ENCODE results near the gene SAA1. TPM values are rescaled to one million over a fixed set of nuclear protein-coding genes. Genes with fewer than 3 reads are reported as not detected.

The SAA1 gene
- total RNA-seq, 2 experiments from 2014 or later = not detected

- H3K4me1 ChIP-seq (ENCODE audit: insufficient read depth, low read length, poor library complexity, severe bottlenecking) = peaks cover 23% of the 10 kb centered on the region
- peaks cover 54% of the 10 kb centered on the region for H3K36me3 ChIP-seq (ENCODE audit: insufficient read depth, low read length)
- BruUV-seq (replicated peaks) = no TSS peak
- peaks cover 52% of the 10 kb centered on the region for H3K79me2 ChIP-seq (ENCODE audit: insufficient read depth, low read depth, low read length)
- H3K9me2 ChIP-seq (ENCODE audit: insufficient read depth, low read length) = no peaks in the 10 kb centered on the region
- H3K27ac ChIP-seq (ENCODE audit: low read depth, low read length, poor library complexity, severe bottlenecking) = no peak overlapping the region
- CTCF ChIA-PET (ENCODE audit: unreplicated experiment) = no interaction called here
- no peak overlapping the region for H2AFZ ChIP-seq (ENCODE audit: low read length)
- no peaks in the 10 kb centered on the region for H3K9me3 ChIP-seq (ENCODE audit: low read length)
- intact Hi-C loops (cut with micrococcal nuclease; ENCODE audit: unreplicated experiment) = no loop called here
- POLR2A ChIA-PET = interaction anchor here (0.8 to 3.1 kb wide), 8 partner anchors 8 to 88 kb away, joined by 3 to 15 read pairs (median 4); no protein-coding TSS in a partner anchor
- DNase-seq (ENCODE audit: low spot score) = no peak
- no peak overlapping the region for H3K4me3 ChIP-seq (ENCODE audit: low read depth, low read length, poor library complexity, severe bottlenecking)
- peaks cover 13% of the 10 kb centered on the region; the same call in 1 of the 2 replicates for H4K20me1 ChIP-seq (ENCODE audit: insufficient read depth, low read length)
- TF ChIP-seq EZH2phosphoT487 (IDR thresholded peaks at IDR 0.05; ENCODE audit: borderline replicate concordance, low read depth, low read length) (no peak), CTCF (conservative IDR thresholded peaks at IDR 0.05; ENCODE audit: low read length) (no peak)
- H3K4me2 ChIP-seq (ENCODE audit: low read length) = no peak overlapping the region
These were observed 49.8 kb downstream of the SAA1 start for GRCh38 chr11:18315893-18316292.

- CTCF ChIA-PET (ENCODE audit: unreplicated experiment) = no interaction called here
- peaks cover 13% of the 10 kb centered on the region; the same call in 1 of the 2 replicates for H4K20me1 ChIP-seq (ENCODE audit: insufficient read depth, low read length)
- intact Hi-C loops (cut with micrococcal nuclease; ENCODE audit: unreplicated experiment) = no loop called here
- POLR2A ChIA-PET = interaction anchor here (0.6 kb wide), 1 partner anchor 13 kb away, joined by 3 read pairs; no protein-coding TSS in a partner anchor
- no peak for TF ChIP-seq EZH2phosphoT487 (IDR thresholded peaks at IDR 0.05; ENCODE audit: borderline replicate concordance, low read depth, low read length)
- TF ChIP-seq CTCF (conservative IDR thresholded peaks at IDR 0.05; ENCODE audit: low read length) = no peak
- no peak overlapping the region for H3K27ac ChIP-seq (ENCODE audit: low read depth, low read length, poor library complexity, severe bottlenecking)
- H3K9me3 ChIP-seq (ENCODE audit: low read length) = no peaks in the 10 kb centered on the region
- no peak for DNase-seq (ENCODE audit: low spot score)
- no peak overlapping the region for H2AFZ ChIP-seq (ENCODE audit: low read length)
- H3K79me2 ChIP-seq (ENCODE audit: insufficient read depth, low read depth, low read length) = peaks cover 62% of the 10 kb centered on the region
- no peak overlapping the region for H3K4me3 ChIP-seq (ENCODE audit: low read depth, low read length, poor library complexity, severe bottlenecking)
- no TSS peak for BruUV-seq (replicated peaks)
- H3K4me1 ChIP-seq (ENCODE audit: insufficient read depth, low read length, poor library complexity, severe bottlenecking) = peaks cover 15% of the 10 kb centered on the region
- H3K4me2 ChIP-seq (ENCODE audit: low read length) = no peak overlapping the region
- no peaks in the 10 kb centered on the region for H3K9me2 ChIP-seq (ENCODE audit: insufficient read depth, low read length)
- H3K36me3 ChIP-seq (ENCODE audit: insufficient read depth, low read length) = peaks cover 39% of the 10 kb centered on the region
These were observed 51.5 kb downstream of the SAA1 start for GRCh38 chr11:18317551-18317950.

Small RNA genes lying within 50 kb of the gene (small RNA-seq; reads per million reads assigned to genes)
- not detected for gene RNA5SP333
- not detected for gene RNA5SP334

Other genes with a start within 250 kb of the SAA1 start
- 0.19 and 0.44 TPM in 2 replicates for gene TPH1, start 220.0 kb upstream of the SAA1 start, total RNA-seq (2014; rRNA removed; shearing (Covaris generic))
- gene TPH1, start 220.0 kb upstream of the SAA1 start, total RNA-seq (2022) = 0.23 and 0.39 TPM in 2 replicates
- 32.2 and 40.0 TPM in 2 replicates for gene SAAL1, start 160.2 kb upstream of the SAA1 start, total RNA-seq (2014; rRNA removed; shearing (Covaris generic))
- gene SAAL1, start 160.2 kb upstream of the SAA1 start, total RNA-seq (2022) = 46.4 and 52.3 TPM in 2 replicates
- not detected in 2 replicates for gene MRGPRX3, start 133.7 kb upstream of the SAA1 start, total RNA-seq (2014; rRNA removed; shearing (Covaris generic))
- not detected in 2 replicates for gene MRGPRX3, start 133.7 kb upstream of the SAA1 start, total RNA-seq (2022)
- not detected in 2 replicates for gene MRGPRX4, start 93.4 kb upstream of the SAA1 start, total RNA-seq (2014; rRNA removed; shearing (Covaris generic))
- not detected in 2 replicates for gene MRGPRX4, start 93.4 kb upstream of the SAA1 start, total RNA-seq (2022)
- not detected in 2 replicates for gene SAA4, start 29.5 kb upstream of the SAA1 start, total RNA-seq (2014; rRNA removed; shearing (Covaris generic))
- gene SAA4, start 29.5 kb upstream of the SAA1 start, total RNA-seq (2022) = not detected in 2 replicates
- gene SAA2, start 17.6 kb upstream of the SAA1 start, total RNA-seq (2014; rRNA removed; shearing (Covaris generic)) = not detected in 2 replicates
- gene SAA2, start 17.6 kb upstream of the SAA1 start, total RNA-seq (2022) = not detected in 2 replicates
- gene HPS5, start 55.9 kb downstream of the SAA1 start, total RNA-seq (2014; rRNA removed; shearing (Covaris generic)) = 23.0 and 31.1 TPM in 2 replicates
- 25.4 and 29.9 TPM in 2 replicates for gene HPS5, start 55.9 kb downstream of the SAA1 start, total RNA-seq (2022)
- 48.0 and 53.1 TPM in 2 replicates for gene GTF2H1, start 56.3 kb downstream of the SAA1 start, total RNA-seq (2014; rRNA removed; shearing (Covaris generic))
- 58.0 and 62.1 TPM in 2 replicates for gene GTF2H1, start 56.3 kb downstream of the SAA1 start, total RNA-seq (2022)
- 398 and 399 TPM in 2 replicates for gene LDHA, start 128.3 kb downstream of the SAA1 start, total RNA-seq (2014; rRNA removed; shearing (Covaris generic))
- gene LDHA, start 128.3 kb downstream of the SAA1 start, total RNA-seq (2022) = 700 and 1,156 TPM in 2 replicates
- not detected in 2 replicates for gene LDHC, start 146.1 kb downstream of the SAA1 start, total RNA-seq (2014; rRNA removed; shearing (Covaris generic))
- gene LDHC, start 146.1 kb downstream of the SAA1 start, total RNA-seq (2022) = not detected in 2 replicates
- not detected in 2 replicates for gene LDHAL6A, start 189.6 kb downstream of the SAA1 start, total RNA-seq (2014; rRNA removed; shearing (Covaris generic))
- not detected in 2 replicates for gene LDHAL6A, start 189.6 kb downstream of the SAA1 start, total RNA-seq (2022)